GM12875 (cell line): ENCODE data around the gene NEURL2.
A peak's percentile ranks its signal among the peaks of the same experiment; 100 is the strongest.

Experiments
- H3K4me3 ChIP-seq: one replicate; pipeline ENCODE4 v1.5.1; 2011; ENCODE audit warnings: low read depth, low read length, control low read depth
- CTCF ChIP-seq: IDR thresholded peaks from 2 replicates; pipeline ENCODE4 v1.5.1; 2011; ENCODE audit warnings: low read depth, mild to moderate bottlenecking, control low read depth, inconsistent platforms, low read length, moderate library complexity, borderline replicate concordance; ENCODE audit not compliant: insufficient read depth

NEURL2 gene

GRCh38 chr20:45888681-45889080 is 2.3 kb downstream of the NEURL2 start:
- TF ChIP-seq CTCF, result no peak
- H3K4me3 ChIP-seq, result no peak overlapping the region

GRCh38 chr20:45887346-45887715 is 3.7 kb downstream of the NEURL2 start, which contains the start of gene SPATA25:
Gene SPATA25, minus strand, starts transcription at chr20:45887622. Its CDS starts 32 bp downstream, at chr20:45887590.
- no peak for TF ChIP-seq CTCF
- H3K4me3 ChIP-seq, result no peak within 1 kb of the TSS

GRCh38 chr20:45886590-45887345 is 4.2 kb downstream of the NEURL2 start:
- H3K4me3 ChIP-seq, result no peak overlapping the region
- TF ChIP-seq CTCF, result no peak

GRCh38 chr20:45883100-45883469 is 7.9 kb downstream of the NEURL2 start:
- TF ChIP-seq CTCF, result no peak
- H3K4me3 ChIP-seq, result no peak overlapping the region

- no peak for TF ChIP-seq CTCF
- no peak overlapping the region for H3K4me3 ChIP-seq
Observed at GRCh38 chr20:45882469-45883099, 8.4 kb downstream of the NEURL2 start.

GRCh38 chr20:45880988-45881788 is 9.8 kb downstream of the NEURL2 start, which contains the start of gene ZSWIM1:
Gene ZSWIM1, plus strand, starts transcription at chr20:45881227. Its CDS starts 1,366 bp downstream, at chr20:45882593.
- peak within 1 kb of the TSS; percentile 62 for H3K4me3 ChIP-seq
- no peak for TF ChIP-seq CTCF
